IMR-90 (cell line): ENCODE data around the gene HS6ST3. TPM values are rescaled to one million over a fixed set of nuclear protein-coding genes. Genes with fewer than 3 reads are reported as not detected.

Source experiments
- ATAC-seq: fragments of 200-7000 bp; cut with Tn5 transposase; 2 replicates; pipeline ENCODE4 v1.9.1; 2020; ENCODE audit warnings: low read depth, mild to moderate bottlenecking, moderate library complexity
- BruUV-seq: library from RNA; stranded (reverse); fragments of 400-500 nt; replicated peaks from 2 replicates; lab custom pipeline; 2021; lab: Mats Ljungman, UMichigan
- CTCF ChIA-PET: fragments of 300-600 bp; formaldehyde crosslinking; extraction: SDS; loops from one replicate; lab custom pipeline; 2021; ENCODE audit warnings: antibody characterized with exemption; lab: Yijun Ruan, JAX
- POLR2A ChIA-PET: fragments of 300-600 bp; sonication (Branson Sonifier 250); formaldehyde crosslinking; loops from one replicate; lab custom pipeline; 2022; ENCODE audit warnings: antibody characterized with exemption; ENCODE audit not compliant: unreplicated experiment; lab: Charles Lee
- DNase-seq: peaks from one replicate; pipeline ENCODE4 v3.0.0; 2013
- H2AFZ ChIP-seq: replicated peaks from 2 replicates; pipeline ENCODE3; 2013; ENCODE audit warnings: low read length, mild to moderate bottlenecking; ENCODE audit not compliant: poor library complexity
- H2AK5ac ChIP-seq: 2 replicates; pipeline ENCODE4 v1.6.1; 2013; ENCODE audit warnings: low read depth, low read length, inconsistent platforms
- H2AK9ac ChIP-seq: replicated peaks from 2 replicates; pipeline ENCODE3; 2013; ENCODE audit warnings: mild to moderate bottlenecking, low read depth, low read length, moderate library complexity; ENCODE audit not compliant: poor library complexity
- H2BK120ac ChIP-seq: 2 replicates; pipeline ENCODE4 v1.6.1; 2013; ENCODE audit warnings: low read depth, low read length, inconsistent platforms
- H2BK15ac ChIP-seq: 3 replicates; pipeline ENCODE4 v1.6.1; 2013; ENCODE audit warnings: low read depth, low read length, inconsistent platforms
- H2BK20ac ChIP-seq: 2 replicates; pipeline ENCODE4 v1.6.1; 2013; ENCODE audit warnings: low read depth, mild to moderate bottlenecking, inconsistent platforms, low read length, moderate library complexity
- H2BK5ac ChIP-seq: 2 replicates; pipeline ENCODE4 v1.6.1; 2013; ENCODE audit warnings: mild to moderate bottlenecking, low read depth, low read length, inconsistent platforms; ENCODE audit not compliant: poor library complexity, severe bottlenecking
- H3K14ac ChIP-seq: replicated peaks from 2 replicates; pipeline ENCODE4 v1.6.1; 2013; ENCODE audit warnings: low read depth, low read length, inconsistent platforms
- H3K18ac ChIP-seq: 2 replicates; pipeline ENCODE4 v1.6.1; 2013; ENCODE audit warnings: low read depth, low read length, control low read depth
- H3K23ac ChIP-seq: 2 replicates; pipeline ENCODE4 v1.6.1; 2013; ENCODE audit warnings: low read depth, low read length, inconsistent platforms
- H3K27ac ChIP-seq: 2 replicates; pipeline ENCODE4 v1.5.1; 2013; ENCODE audit warnings: mild to moderate bottlenecking, control low read depth, low read length; ENCODE audit not compliant: insufficient read depth
- H3K27me3 ChIP-seq: 2 replicates; pipeline ENCODE4 v1.6.1; 2013; ENCODE audit warnings: low read length; ENCODE audit not compliant: control insufficient read depth, insufficient read depth
- H3K36me3 ChIP-seq: 2 replicates; pipeline ENCODE4 v1.6.1; 2013; ENCODE audit warnings: low read length, mixed read lengths; ENCODE audit not compliant: control insufficient read depth, insufficient read depth
- H3K4ac ChIP-seq: 2 replicates; pipeline ENCODE4 v1.6.1; 2013; ENCODE audit warnings: low read depth, low read length, inconsistent platforms
- H3K4me1 ChIP-seq: 2 replicates; pipeline ENCODE4 v1.6.1; 2013; ENCODE audit warnings: low read length, mixed read lengths; ENCODE audit not compliant: control insufficient read depth, insufficient read depth
- H3K4me2 ChIP-seq: 2 replicates; pipeline ENCODE4 v1.6.1; 2013; ENCODE audit warnings: low read depth, mild to moderate bottlenecking, control low read depth, low read length, moderate library complexity
- H3K4me3 ChIP-seq: 2 replicates; pipeline ENCODE4 v1.5.1; 2013; ENCODE audit warnings: low read depth, mild to moderate bottlenecking, control low read depth, low read length, moderate library complexity; ENCODE audit not compliant: insufficient read depth
- H3K56ac ChIP-seq: 2 replicates; pipeline ENCODE4 v1.6.1; 2013; ENCODE audit warnings: low read length, inconsistent platforms; ENCODE audit not compliant: insufficient read depth; ENCODE audit errors: extremely low read depth
- H3K79me1 ChIP-seq, 2 experiments: 2 replicates each; pipeline ENCODE4 v1.6.1; 2013; ENCODE audit warnings: low read length in 2 of 2, inconsistent platforms in 1 of 2, low read depth in 1 of 2
- H3K9ac ChIP-seq: 2 replicates; pipeline ENCODE4 v1.6.1; 2013; ENCODE audit warnings: low read depth, low read length, control low read depth
- H3K9me1 ChIP-seq: 2 replicates; pipeline ENCODE4 v1.6.1; 2013; ENCODE audit warnings: low read length, inconsistent platforms; ENCODE audit not compliant: insufficient read depth
- H3K9me3 ChIP-seq: 2 replicates; pipeline ENCODE4 v1.6.1; 2013; ENCODE audit warnings: low read length; ENCODE audit not compliant: control insufficient read depth, insufficient read depth
- H4K20me1 ChIP-seq: 2 replicates; pipeline ENCODE4 v1.6.1; 2013; ENCODE audit warnings: low read length, inconsistent platforms; ENCODE audit not compliant: insufficient read depth
- H4K5ac ChIP-seq: 2 replicates; pipeline ENCODE4 v1.6.1; 2013; ENCODE audit warnings: mild to moderate bottlenecking, low read depth, low read length, control low read depth
- H4K8ac ChIP-seq, 2 experiments: 2 replicates each; pipeline ENCODE4 v1.6.1; 2013; ENCODE audit warnings: low read depth in 2 of 2, low read length in 2 of 2, control low read depth in 1 of 2, inconsistent platforms in 1 of 2
- H4K91ac ChIP-seq: 2 replicates; pipeline ENCODE4 v1.6.1; 2013; ENCODE audit warnings: low read depth, low read length, inconsistent platforms; ENCODE audit not compliant: insufficient read depth
- CEBPB ChIP-seq: IDR thresholded peaks from 2 replicates; pipeline ENCODE4 v1.6.1; 2012; ENCODE audit warnings: low read depth, low read length, improper control_type of control experiment
- CHD1 ChIP-seq: IDR thresholded peaks from 2 replicates; pipeline ENCODE4 v1.6.1; 2012; ENCODE audit warnings: low read depth, low read length, improper control_type of control experiment
- FOS ChIP-seq: fragments of 150-350 bp; IDR thresholded peaks from 2 replicates; pipeline ENCODE4 v1.6.1; 2016; ENCODE audit warnings: low read depth, low read length
- RAD21 ChIP-seq: IDR thresholded peaks from 2 replicates; pipeline ENCODE4 v1.6.1; 2012; ENCODE audit warnings: low read length, improper control_type of control experiment
- RCOR1 ChIP-seq: IDR thresholded peaks from 2 replicates; pipeline ENCODE4 v1.6.1; 2012; ENCODE audit warnings: mild to moderate bottlenecking, low read length, improper control_type of control experiment; ENCODE audit not compliant: insufficient replicate concordance
- WGBS, 2 experiments: methylation state at CpG; one replicate each; pipeline versions ENCODE4 v1.1.5 to v1.1.7; 2013; ENCODE audit warnings: missing lambda C conversion rate in 2 of 2; ENCODE audit not compliant: insufficient read length in 1 of 2; ENCODE audit errors: extremely low coverage in 2 of 2; 5-methylcytosine and 5-hydroxymethylcytosine counted together
- dilution Hi-C: fragments of 300-500 bp; cut with HindIII; formaldehyde crosslinking; loops from one replicate; pipeline ENCODE4 v1.14.3; 2018; ENCODE audit warnings: low sequenced_read_pairs; ENCODE audit not compliant: unreplicated experiment
- in situ Hi-C: fragments of 300-500 bp; cut with MboI; formaldehyde crosslinking; loops from 3 replicates; pipeline ENCODE4 v1.14.3; 2019; ENCODE audit warnings: low sequenced_read_pairs, inconsistent platforms, mixed read lengths
- intact Hi-C: fragments of 100-400 bp; cut with micrococcal nuclease; formaldehyde crosslinking; loops from 2 replicates; pipeline ENCODE4 v1.10.0; 2022
- polyA plus RNA-seq, 3 experiments: library from polyadenylated mRNA; depleted of rRNA; stranded (reverse); fragments of >200 nt; gene quantifications; 2 replicates each; pipeline ENCODE4 v1.2.3, GENCODE V29; 2012; ENCODE audit warnings: low replicate concordance in 1 of 3
- total RNA-seq: library from RNA; depleted of rRNA; stranded (reverse); fragments of >200 nt; gene quantifications from 2 replicates; pipeline ENCODE4 v1.2.3, GENCODE V29; 2012

Gene HS6ST3
- total and polyA plus RNA-seq, 2 of the 4 experiments (the other 2 are of a cell fraction): not detected

- Histone ChIP-seq H2AK9ac (no peak overlapping the region), H3K79me1 (no peaks in the 10 kb centered on the region), H3K27me3 (no peaks in the 10 kb centered on the region), H3K4me3 (no peak overlapping the region), H2AK5ac (no peak overlapping the region), H4K20me1 (no peaks in the 10 kb centered on the region), H2BK120ac (no peak overlapping the region), H4K91ac (no peak overlapping the region), H3K4me2 (no peak overlapping the region), H3K9ac (no peak overlapping the region), H3K14ac (no peak overlapping the region), H3K9me3 (no peaks in the 10 kb centered on the region; the same call in none of the 2 replicates), H2AFZ (no peak overlapping the region), H2BK20ac (no peak overlapping the region), H3K4ac (no peak overlapping the region), H3K4me1 (no peaks in the 10 kb centered on the region), H3K36me3 (no peaks in the 10 kb centered on the region), H2BK15ac (no peak overlapping the region), H3K18ac (no peak overlapping the region), H3K27ac (no peak overlapping the region), H3K56ac (no peak overlapping the region), H4K5ac (no peak overlapping the region), H3K23ac (no peak overlapping the region), H4K8ac (no peak overlapping the region), H3K9me1 (no peaks in the 10 kb centered on the region), H2BK5ac (no peak overlapping the region)
- intact Hi-C loops (no loop called here), in situ Hi-C loops (no loop called here), dilution Hi-C loops (no loop called here)
- no CpG with 5 or more reads among the region's 5 CpGs for WGBS, 2 experiments
- BruUV-seq: no TSS peak
- TF ChIP-seq CEBPB: no peak
- TF ChIP-seq CHD1: no peak
- TF ChIP-seq FOS: no peak
- TF ChIP-seq RAD21: no peak
- no peak for TF ChIP-seq RCOR1
- ATAC-seq: no peak
- ChIA-PET POLR2A (no interaction called here), CTCF (no interaction called here)
- DNase-seq: no peak
These were observed 692.3 kb downstream of the HS6ST3 start for GRCh38 chr13:96782186-96782585.
